HG03575 (cell line): ENCODE results near the gene ZMAT5.

ENCODE experiments used
- ATAC-seq: cut with Tn5 transposase; IDR thresholded peaks from one replicate; pipeline ENCODE4 v1.9.1; 2021; ENCODE audit not compliant: unreplicated experiment, insufficient number of reproducible peaks, low FRiP score; ENCODE audit errors: extremely low read depth

ZMAT5 gene, protein sequence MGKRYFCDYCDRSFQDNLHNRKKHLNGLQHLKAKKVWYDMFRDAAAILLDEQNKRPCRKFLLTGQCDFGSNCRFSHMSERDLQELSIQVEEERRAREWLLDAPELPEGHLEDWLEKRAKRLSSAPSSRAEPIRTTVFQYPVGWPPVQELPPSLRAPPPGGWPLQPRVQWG

DNA sequence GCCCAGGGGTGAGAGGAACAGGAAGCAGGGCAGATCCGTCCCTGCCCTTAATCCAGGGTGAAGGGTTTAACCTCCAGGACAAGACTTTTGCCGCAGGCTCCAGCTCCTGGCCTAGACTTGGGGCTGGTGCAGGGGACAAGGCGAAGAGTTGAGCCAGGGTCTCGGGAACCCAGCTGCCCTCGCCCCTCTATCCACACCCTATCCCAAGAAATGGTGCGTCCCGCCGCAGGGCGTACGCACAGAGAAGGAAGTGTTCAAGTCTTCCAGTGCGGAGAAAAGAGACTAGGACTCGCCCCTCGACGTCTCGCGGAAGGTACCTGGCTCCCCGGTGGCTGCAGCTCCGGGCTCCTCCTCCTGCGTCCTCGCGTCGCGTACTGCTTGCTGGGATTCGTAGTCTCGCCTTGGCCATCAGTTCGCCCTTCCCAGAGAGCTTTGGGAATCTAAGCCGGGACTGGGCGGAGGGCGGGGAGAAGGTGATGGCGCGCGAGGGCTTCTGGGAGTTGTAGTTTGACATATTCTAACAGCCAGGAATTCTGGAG, at the start of gene ZMAT5:
ZMAT5 (minus strand) TSS at position 376 of the 539 bp plus-strand sequence. CDS start 18,463 bp downstream, outside the sequence.
- no peak for ATAC-seq

GRCh38 chr22:29816539-29816938, 49.7 kb upstream of the ZMAT5 start:
- no peak for ATAC-seq

- no peak for ATAC-seq
Measured at GRCh38 chr22:29816128-29816527, 49.3 kb upstream of the ZMAT5 start.

- no peak for ATAC-seq
Measured at GRCh38 chr22:29815580-29815979, 48.8 kb upstream of the ZMAT5 start.

GRCh38 chr22:29814003-29814402, 47.2 kb upstream of the ZMAT5 start:
- ATAC-seq: no peak

- ATAC-seq: no peak
Measured at GRCh38 chr22:29813563-29813962, 46.8 kb upstream of the ZMAT5 start.

DNA sequence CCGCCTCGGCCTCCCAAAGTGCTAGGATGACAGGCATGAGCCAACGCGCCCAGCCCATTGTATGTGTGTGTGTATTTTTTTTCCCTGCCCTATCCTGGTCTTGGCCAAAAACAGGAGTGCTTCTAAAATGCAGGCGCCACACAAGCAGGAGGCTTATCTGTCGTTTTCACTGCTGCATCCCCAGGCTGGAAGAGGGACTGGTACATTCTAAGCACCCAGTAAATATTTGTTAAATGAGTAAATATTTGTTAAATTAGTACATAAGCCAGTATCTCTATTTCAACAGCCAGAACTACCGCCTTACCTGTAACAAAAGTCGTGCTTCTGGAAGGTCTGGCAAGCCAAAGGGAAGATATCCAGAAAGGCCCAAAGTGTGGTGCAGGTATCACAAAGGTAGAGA, 46.3 kb upstream of the ZMAT5 start:
- ATAC-seq: no peak

DNA sequence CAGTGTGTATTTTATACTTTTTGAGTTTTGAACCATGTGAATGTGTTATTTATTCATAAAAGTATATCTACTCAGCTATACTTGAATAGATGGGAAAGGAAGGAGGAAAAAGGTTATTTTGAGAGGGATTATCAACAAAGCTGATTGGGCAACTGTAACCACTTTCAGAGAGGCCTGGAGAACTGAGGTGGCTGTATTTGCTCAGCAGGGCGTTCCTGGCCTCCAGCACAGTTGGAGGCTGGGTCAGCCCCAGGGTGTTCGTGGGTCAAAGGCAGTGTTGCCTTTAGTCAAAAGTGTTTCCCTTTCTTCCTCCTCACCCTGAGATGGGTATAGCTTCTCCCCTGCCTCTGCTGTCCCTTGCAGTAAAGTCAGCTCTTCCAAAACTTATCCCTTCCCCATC, 44.6 kb upstream of the ZMAT5 start:
- ATAC-seq: no peak

DNA sequence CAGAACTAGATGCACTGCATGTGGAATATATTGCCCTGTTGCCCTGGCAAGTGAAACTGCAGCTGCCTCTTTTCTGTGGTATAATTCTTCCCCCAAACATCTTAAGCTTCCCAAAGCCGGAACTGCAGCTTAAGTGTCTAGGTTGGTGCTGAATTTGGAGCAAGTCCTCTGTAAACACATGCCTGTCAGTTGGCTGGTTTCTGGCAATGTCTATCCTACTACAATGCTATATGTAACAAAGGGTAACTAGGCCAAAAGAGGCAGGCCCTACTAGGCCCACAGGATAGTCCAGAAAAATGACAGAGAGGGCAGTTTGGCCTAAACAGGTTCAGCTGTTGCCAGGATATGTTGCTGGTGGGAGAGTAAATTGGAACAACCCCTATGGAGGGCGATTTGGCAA, 43.4 kb upstream of the ZMAT5 start:
- no peak for ATAC-seq

GRCh38 chr22:29806196-29806595, 39.4 kb upstream of the ZMAT5 start:
- ATAC-seq: no peak

- ATAC-seq: no peak
Measured at GRCh38 chr22:29804985-29805384, 38.2 kb upstream of the ZMAT5 start.

DNA sequence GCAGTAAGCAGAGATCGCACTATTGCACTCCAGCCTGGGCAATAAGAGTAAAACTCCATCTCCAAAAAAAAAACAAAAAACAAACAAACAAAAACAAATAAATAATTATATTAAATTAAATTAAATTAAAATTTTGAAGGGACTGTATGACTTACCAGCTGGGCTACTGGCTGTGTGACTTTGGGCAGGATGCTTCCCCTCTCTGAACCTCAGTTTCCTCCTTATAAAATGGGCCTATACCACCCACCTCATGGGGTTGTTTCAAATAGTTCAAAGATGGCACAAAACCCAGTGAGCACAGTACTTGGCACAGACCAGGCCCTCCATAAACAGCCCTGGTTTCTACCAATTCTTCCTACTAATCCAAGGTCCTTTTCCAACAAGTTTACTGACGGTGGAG, 36.4 kb upstream of the ZMAT5 start:
- no peak for ATAC-seq

DNA sequence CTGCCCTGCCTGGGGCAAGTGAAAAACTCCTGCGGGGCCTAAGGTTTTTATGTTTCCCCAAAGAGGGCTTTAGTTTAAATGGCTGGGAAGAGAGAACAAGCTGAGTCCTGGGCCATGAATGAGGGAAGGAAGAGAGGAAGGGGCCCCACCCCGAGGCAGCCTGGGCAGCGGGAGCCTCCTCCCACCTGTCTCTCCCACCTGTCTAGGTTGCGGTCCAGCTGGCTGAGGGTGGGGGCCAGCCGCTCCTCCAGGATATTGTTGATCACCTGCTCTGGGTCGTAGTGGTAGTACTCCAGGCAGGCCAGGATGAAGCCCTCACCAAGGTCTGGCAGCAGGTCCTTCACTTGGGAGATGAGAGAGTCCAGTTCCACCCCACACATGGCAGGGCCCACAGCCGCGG, 35.0 kb upstream of the ZMAT5 start:
- no peak for ATAC-seq

DNA sequence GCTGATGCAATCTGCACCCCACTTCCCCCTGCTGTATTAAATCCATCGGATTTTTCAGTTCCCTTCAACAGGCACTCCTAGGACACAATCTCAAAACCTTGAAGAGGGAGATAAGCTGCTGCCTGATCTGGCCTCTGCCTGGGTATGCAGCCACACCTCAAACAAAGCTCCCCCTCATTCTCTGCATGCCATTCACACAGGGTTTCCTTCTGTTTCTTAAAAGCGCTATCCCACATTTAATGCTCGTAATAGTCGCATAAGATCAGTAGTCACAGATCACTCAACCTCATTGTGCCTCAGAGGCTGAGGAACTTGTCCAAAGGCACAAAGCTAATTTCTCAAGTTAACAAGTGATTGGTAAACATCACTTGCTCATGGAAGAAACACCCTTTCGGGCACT, 34.3 kb upstream of the ZMAT5 start:
- ATAC-seq: no peak

GRCh38 chr22:29799217-29799680, 32.4 kb upstream of the ZMAT5 start:
- ATAC-seq: no peak

GRCh38 chr22:29798801-29799200, 32.0 kb upstream of the ZMAT5 start:
- ATAC-seq: no peak

DNA sequence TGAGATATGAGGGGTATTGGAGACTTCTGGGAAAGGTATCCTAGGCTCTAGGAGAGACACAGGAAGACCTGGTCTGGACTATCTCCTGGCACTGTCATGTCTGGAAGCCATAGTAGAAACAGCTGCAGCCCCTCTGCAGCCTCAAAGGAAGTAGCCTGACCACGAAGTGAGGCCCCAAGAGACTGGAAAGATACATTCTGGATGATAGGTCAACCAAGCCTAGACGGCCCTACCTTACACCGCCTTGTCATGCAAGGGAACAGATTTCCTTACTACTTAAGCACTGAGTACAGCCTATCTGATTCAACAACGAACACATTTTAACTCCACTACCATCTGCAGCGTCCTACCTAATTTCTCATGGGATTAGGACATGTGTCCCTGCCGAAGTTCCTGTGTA, 31.5 kb upstream of the ZMAT5 start:
- ATAC-seq: no peak

DNA sequence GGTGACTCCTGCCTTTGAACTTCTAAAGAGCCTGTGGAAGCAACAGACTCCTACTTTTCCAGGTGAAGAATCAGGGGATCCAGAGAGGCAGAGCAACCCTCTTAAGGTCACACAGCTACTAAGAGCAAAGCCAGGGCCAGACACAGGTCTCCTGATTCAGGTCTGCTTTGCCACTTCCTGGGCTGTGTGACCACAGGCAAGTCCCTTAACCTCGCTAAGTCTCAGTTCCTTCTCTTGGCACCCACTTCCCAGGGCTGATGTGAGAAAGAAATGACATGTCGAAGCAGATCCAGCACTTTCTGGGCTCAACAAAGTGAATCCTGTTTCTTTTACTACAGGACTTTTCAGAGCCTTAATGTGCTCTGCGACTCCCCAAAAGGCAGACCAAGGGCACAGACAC, 30.5 kb upstream of the ZMAT5 start:
- ATAC-seq: no peak

DNA sequence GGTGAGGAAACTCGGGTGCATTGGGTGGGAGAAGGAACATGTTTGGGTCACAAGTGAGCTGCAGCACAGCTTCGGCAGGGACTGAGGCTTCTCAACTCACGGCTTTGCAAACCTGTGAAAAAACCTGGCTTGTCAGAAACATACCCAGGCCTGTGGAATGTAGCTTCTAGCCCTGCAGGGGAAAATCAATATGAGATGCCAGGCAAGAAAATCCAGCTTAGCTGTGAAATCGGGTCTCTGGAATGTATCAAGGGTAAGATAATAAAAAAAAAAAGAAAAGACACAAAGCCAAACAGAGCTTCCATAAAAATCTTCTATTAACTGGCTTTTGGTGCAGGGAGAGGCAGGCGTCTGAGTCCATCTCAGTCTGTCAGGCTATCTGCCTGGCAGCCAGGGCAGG, 28.9 kb upstream of the ZMAT5 start:
- no peak for ATAC-seq

DNA sequence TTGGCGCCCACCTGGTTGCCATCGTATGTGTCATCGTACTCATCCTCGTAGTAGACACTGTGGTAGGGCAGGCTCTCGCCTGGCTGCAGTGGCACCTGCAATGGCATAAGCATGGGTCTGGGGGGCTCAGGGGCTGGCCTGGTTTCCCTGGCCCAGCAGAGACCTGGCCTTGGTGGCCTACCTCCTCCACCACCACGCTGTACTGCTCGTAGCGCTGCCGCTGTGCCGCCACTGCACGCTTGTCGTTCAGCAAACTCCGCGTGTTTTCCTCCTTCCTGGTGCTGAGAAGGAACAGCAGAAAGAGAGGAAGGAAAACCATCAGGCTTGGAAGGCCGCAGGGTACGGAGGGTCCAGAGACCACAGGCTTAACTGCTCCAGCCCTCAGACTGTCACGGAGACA, 26.6 kb upstream of the ZMAT5 start:
- no peak for ATAC-seq

GRCh38 chr22:29790061-29790460, 23.3 kb upstream of the ZMAT5 start:
- ATAC-seq: no peak
